Epithelial cell of proximal tubule (primary cell): ENCODE measurements around the gene DHRS13. TPM values are rescaled to one million over a fixed set of nuclear protein-coding genes. Genes with fewer than 3 reads are reported as not detected.
"Not testable (repeated sequence)": the region's sequence is repeated elsewhere in the genome, so short reads cannot be mapped to it uniquely, and the experiment has no call there.

Experiments
- DNase-seq: peaks from one replicate; pipeline ENCODE4 v3.0.0-alpha.2; 2011; ENCODE audit warnings: low read depth
- H3K4me3 ChIP-seq: 2 replicates; pipeline ENCODE4 v1.5.1; 2011; ENCODE audit warnings: low read depth, mild to moderate bottlenecking, low read length
- CTCF ChIP-seq: conservative IDR thresholded peaks from 2 replicates; pipeline ENCODE4 v1.5.1; 2012; ENCODE audit warnings: low read depth, mild to moderate bottlenecking, low read length
- total RNA-seq: library from RNA; depleted of rRNA; stranded (reverse); fragments of >200 nt; gene quantifications from 2 replicates; pipeline ENCODE4 v1.2.3, GENCODE V29; 2015

The DHRS13 gene
- total RNA-seq, 1 donor from 2014 or later = 18.0 TPM

- no peak overlapping the region for H3K4me3 ChIP-seq
- no peak for DNase-seq
- TF ChIP-seq CTCF = no peak
Observed at GRCh38 chr17:28882154-28882895, 20.6 kb downstream of the DHRS13 start.

- no peak for TF ChIP-seq CTCF
- H3K4me3 ChIP-seq = no peak overlapping the region
- DNase-seq = no peak
Observed at GRCh38 chr17:28881533-28882056, 21.3 kb downstream of the DHRS13 start.

- H3K4me3 ChIP-seq = no peak overlapping the region
- DNase-seq = no peak
- no peak for TF ChIP-seq CTCF
Observed at GRCh38 chr17:28880572-28880945, 22.3 kb downstream of the DHRS13 start.

GRCh38 chr17:28879886-28880571, 22.9 kb downstream of the DHRS13 start:
- TF ChIP-seq CTCF = no peak
- no peak overlapping the region for H3K4me3 ChIP-seq
- DNase-seq = no peak

- peak; percentile 52 for TF ChIP-seq CTCF
- DNase-seq = no peak
- no peak overlapping the region for H3K4me3 ChIP-seq
Observed at GRCh38 chr17:28878981-28879380, 23.9 kb downstream of the DHRS13 start.

- TF ChIP-seq CTCF = no peak
- DNase-seq = no peak
- no peak overlapping the region for H3K4me3 ChIP-seq
Observed at GRCh38 chr17:28878158-28878910, 24.5 kb downstream of the DHRS13 start.

GRCh38 chr17:28877150-28877711, 25.6 kb downstream of the DHRS13 start:
- H3K4me3 ChIP-seq, DNase-seq: not testable (repeated sequence)
